Colonic mucosa (tissue), 4 donors: ENCODE data around the gene HOXB9. TPM values are rescaled to one million over a fixed set of nuclear protein-coding genes. Genes with fewer than 3 reads are reported as not detected.

ENCODE experiments used
- DNase-seq: peaks from one replicate; pipeline ENCODE4 v3.0.0-alpha.2; 2020
- H3K27ac ChIP-seq: fragments of 200-600 bp; one replicate; pipeline ENCODE4 v1.8.0; 2021
- H3K27me3 ChIP-seq: fragments of 200-600 bp; one replicate; pipeline ENCODE4 v1.8.0; 2021
- H3K36me3 ChIP-seq: fragments of 200-600 bp; one replicate; pipeline ENCODE4 v1.8.0; 2021
- H3K4me1 ChIP-seq: fragments of 200-600 bp; one replicate; pipeline ENCODE4 v1.8.0; 2021; ENCODE audit warnings: mild to moderate bottlenecking
- H3K4me3 ChIP-seq: fragments of 200-600 bp; one replicate; pipeline ENCODE4 v1.8.0; 2021
- H3K9ac ChIP-seq, 2 donors: one replicate each; pipeline ENCODE4 v1.7.0; 2013; ENCODE audit warnings: control low read depth in 2 of 2, low read depth in 2 of 2, low read length in 2 of 2
- H3K9me3 ChIP-seq: fragments of 200-600 bp; one replicate; pipeline ENCODE4 v1.8.0; 2021
- intact Hi-C: fragments of 100-400 bp; cut with DNase I; formaldehyde crosslinking; loops from one replicate; pipeline ENCODE4 v1.14.1; 2022
- total RNA-seq, 2 donors: library from RNA; stranded (reverse); fragmentation: NEBNext Ultra II Directional in 1 of 2; extraction: Animal tissue kit (Norgen Biotek cat#: 25700) in 1 of 2; gene quantifications; one replicate each; pipeline ENCODE4 v1.2.1, GENCODE V29; 2021
- TF ChIP-seq, protein P1 (sequence below): fragments of 200-600 bp; IDR thresholded peaks from one replicate; pipeline ENCODE4 v1.8.0; 2022; ENCODE audit warnings: antibody characterized with exemption, mild to moderate bottlenecking
- donor health status: healthy.
- donor health status: DM: no; HTN: no; CAD: no.
- donor health status: DM: no; HTN: no; CAD: no.

Gene HOXB9
- total RNA-seq, 2 donors from 2014 or later = 37.1 to 73.9 TPM

DNA sequence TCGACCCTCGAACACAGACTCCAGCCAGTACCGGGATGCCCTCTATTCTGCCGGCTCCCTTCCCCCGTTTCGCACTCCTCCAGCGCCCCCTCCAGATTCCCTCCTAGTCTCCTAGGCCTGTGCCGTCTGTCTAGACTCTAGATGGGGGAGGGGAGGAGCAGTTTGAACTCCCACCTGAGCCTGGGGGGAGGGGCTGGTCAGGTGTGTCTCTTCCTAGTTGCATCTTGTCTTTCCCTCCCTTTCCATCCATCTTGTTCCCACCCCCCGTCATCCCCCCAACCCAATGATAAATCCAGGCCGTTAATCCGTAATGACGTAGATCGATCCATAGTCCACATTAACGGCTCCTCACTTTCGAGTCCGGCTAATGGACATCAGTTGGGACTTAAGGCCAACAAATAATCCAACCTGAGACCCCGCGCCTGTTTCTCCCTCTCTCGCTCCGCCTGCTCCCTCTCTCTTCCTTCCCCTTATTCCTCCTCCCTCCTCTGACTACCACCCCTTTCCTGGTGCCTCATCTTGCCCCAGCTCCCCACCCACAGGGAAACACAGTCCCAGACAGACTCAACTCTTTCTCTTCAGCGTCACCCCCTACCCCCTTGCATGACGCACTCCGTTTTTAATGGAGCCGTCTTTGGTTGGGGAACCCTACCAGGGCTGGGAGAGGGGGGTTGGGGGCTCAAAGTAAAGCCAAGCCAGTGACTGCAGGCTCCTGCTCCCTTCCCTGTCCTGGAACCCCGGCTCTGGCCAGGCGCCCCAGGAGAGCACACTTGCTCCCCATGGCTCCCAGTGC lies 29.2 kb downstream of the HOXB9 start:
- Histone ChIP-seq H3K36me3 (peaks cover 8% of the 10 kb centered on the region), H3K27me3 (no peaks in the 10 kb centered on the region), H3K27ac (peak overlapping the region; percentile 73), H3K4me1 (peaks cover 9% of the 10 kb centered on the region), H3K9me3 (no peaks in the 10 kb centered on the region), H3K9ac (peak overlapping the region; percentile 82 to 87), H3K4me3 (peak overlapping the region; percentile 53)
- TF ChIP-seq, protein P1, sequence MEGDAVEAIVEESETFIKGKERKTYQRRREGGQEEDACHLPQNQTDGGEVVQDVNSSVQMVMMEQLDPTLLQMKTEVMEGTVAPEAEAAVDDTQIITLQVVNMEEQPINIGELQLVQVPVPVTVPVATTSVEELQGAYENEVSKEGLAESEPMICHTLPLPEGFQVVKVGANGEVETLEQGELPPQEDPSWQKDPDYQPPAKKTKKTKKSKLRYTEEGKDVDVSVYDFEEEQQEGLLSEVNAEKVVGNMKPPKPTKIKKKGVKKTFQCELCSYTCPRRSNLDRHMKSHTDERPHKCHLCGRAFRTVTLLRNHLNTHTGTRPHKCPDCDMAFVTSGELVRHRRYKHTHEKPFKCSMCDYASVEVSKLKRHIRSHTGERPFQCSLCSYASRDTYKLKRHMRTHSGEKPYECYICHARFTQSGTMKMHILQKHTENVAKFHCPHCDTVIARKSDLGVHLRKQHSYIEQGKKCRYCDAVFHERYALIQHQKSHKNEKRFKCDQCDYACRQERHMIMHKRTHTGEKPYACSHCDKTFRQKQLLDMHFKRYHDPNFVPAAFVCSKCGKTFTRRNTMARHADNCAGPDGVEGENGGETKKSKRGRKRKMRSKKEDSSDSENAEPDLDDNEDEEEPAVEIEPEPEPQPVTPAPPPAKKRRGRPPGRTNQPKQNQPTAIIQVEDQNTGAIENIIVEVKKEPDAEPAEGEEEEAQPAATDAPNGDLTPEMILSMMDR = no peak
- intact Hi-C loops = no loop called here
- no peak for DNase-seq

DNA sequence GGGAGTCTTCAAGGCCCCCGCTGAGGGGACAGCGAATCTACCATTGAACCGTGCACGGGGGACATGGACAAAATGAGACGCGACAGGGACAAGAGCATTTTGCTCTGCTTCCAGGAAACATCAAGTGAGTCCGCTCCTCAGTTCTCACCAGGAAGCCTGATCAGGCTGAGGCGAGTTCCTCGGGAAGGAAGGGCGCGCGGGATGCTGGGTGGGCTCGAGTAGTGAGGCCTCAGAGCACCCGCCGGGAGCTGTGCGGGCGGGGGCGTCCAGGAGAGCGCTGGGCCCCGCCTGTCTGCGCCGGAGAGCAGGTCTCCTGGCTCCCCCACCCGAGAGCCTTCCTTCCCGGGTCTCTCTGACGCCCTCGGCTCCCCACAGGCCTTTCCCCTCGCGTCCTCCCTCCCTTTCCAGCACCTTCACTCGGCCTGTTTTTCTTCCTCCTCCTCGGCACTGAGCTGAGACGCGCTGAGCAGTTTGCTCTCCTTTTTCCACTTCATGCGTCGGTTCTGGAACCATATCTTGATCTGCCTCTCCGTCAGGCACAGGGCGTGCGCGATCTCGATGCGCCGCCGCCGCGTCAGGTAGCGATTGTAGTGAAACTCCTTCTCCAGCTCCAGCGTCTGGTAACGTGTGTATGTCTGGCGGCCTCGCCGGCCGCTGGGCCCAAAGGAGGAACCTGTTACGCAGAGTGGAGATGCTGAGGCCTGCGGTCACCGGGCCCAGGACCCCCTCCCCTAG lies 30.0 kb downstream of the HOXB9 start:
- Histone ChIP-seq H3K36me3 (peaks cover 8% of the 10 kb centered on the region), H3K4me3 (peak overlapping the region; percentile 53), H3K9me3 (no peaks in the 10 kb centered on the region), H3K4me1 (peaks cover 9% of the 10 kb centered on the region), H3K27ac (no peak overlapping the region), H3K27me3 (no peaks in the 10 kb centered on the region), H3K9ac (peak overlapping the region; percentile 82 to 87)
- no peak for DNase-seq
- TF ChIP-seq, protein P1 = no peak
- intact Hi-C loops = no loop called here

DNA sequence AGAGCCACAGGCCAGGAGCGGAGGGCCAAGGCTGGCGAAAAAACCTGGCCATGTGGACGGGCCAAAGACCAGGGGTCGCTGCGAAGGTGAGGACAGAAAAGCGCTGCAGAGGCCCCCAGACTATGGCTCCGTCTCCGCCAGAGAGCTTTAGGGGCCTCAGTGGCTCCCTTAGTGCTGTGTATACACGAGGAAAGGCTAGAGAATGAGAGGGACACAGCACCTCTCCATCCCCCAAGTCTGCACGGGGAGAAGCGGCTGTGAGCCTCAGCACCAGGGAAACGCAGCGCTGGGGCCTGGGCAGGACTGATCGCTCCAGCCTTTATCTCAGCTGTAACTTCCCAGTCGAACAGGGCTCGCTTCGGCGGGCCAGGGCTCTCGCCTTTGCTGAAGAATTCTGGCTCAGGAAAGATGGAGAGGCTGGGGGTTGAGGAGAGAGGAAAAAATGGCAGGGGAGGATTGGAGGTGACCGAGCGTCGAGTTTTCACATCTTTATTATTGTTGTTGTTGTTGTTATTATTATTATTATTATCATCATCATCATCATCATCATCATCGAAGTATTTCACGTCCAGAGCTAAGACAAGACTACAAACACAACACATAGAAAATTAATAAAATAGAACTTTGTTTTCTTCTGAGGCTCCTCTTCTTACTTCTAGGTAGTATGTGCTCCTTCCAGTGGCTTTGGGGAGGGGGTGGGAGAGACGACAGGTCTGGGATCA lies 30.7 kb downstream of the HOXB9 start:
- Histone ChIP-seq H3K27ac (peak overlapping the region; percentile 40), H3K9me3 (no peaks in the 10 kb centered on the region), H3K4me3 (no peak overlapping the region), H3K36me3 (peaks cover 8% of the 10 kb centered on the region), H3K4me1 (peaks cover 9% of the 10 kb centered on the region), H3K9ac (peak overlapping the region in 1 of 2 donors; percentile 58), H3K27me3 (no peaks in the 10 kb centered on the region)
- TF ChIP-seq, protein P1 = no peak
- DNase-seq = no peak
- intact Hi-C loops = no loop called here

DNA sequence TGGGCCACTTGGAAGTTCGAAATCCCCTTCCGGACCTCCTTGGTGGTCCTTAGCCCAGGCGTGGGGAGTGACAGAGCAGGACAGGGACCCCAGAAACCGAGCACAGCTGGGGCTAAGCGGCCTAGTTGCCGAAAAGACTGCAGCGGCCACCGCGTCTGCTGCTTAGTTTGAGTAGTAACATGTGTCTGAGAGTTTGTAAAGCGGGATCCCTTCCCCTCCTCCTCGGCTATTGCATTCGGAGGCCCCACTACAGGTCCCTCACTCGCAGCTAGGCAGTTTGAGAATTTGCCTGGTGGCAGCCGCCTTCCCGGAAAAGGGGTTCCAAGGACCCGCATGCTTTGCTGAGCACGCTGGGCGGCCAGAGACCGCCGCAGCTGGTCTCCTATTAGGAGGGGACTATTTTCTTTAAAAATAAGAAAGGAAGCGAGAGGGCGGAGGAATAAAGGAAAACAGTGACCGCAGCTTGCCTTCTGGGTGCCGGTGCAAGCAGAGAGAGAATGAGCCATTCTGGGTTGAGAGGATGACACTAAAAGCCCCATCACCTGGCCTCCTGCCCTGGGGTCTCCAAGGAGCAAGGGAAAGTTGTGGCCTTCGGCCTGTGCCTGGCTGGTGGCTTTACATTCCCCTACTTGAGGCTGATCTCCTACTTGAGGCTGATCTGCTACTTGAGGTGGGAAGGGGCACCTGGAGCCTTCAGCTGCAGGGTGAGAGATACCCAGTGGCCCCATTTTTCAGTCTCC lies 31.4 kb downstream of the HOXB9 start:
- peaks cover 8% of the 10 kb centered on the region for H3K36me3 ChIP-seq
- H3K4me1 ChIP-seq = peaks cover 9% of the 10 kb centered on the region
- TF ChIP-seq, protein P1 = no peak
- no peaks in the 10 kb centered on the region for H3K27me3 ChIP-seq
- peak overlapping the region in 1 of 2 donors; percentile 58 for H3K9ac ChIP-seq
- intact Hi-C loops = no loop called here
- H3K27ac ChIP-seq = peak overlapping the region; percentile 40
- DNase-seq = no peak
- H3K4me3 ChIP-seq = no peak overlapping the region
- H3K9me3 ChIP-seq = no peaks in the 10 kb centered on the region
